Measurements from ENCODE around the gene STAC3.

Gene STAC3

GRCh38 chr12:57254506-57255280, 3.7 kb upstream of the STAC3 start:
- no peak for DNase-seq (ENCODE audit: low read depth)

GRCh38 chr12:57250541-57250940, 446 bp downstream of the STAC3 start:
- DNase-seq (ENCODE audit: low read depth) = no peak

GRCh38 chr12:57248934-57249742, 1.8 kb downstream of the STAC3 start:
- no peak for DNase-seq (ENCODE audit: low read depth)

DNA sequence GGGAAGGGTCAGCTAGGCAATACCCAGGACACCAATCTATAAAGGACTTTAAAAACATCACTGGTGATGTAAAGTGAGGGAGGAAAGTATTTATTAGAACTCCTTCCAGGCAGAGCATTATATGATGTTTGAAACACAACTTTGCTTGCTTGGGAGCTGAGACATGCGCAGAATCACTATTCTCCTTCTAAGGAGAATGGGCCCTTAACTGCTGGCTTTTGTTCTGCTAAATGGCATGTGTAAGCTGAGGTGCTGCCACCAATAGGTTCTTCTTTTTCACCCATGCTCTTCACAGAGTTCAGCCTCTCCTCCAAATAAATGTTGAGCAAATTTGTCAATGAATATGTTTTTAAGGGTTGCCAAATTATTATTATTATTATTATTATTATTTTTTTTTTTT, 3.9 kb downstream of the STAC3 start:
- DNase-seq (ENCODE audit: low read depth) = no peak

GRCh38 chr12:57244312-57244696, 6.7 kb downstream of the STAC3 start:
- no peak for DNase-seq (ENCODE audit: low read depth)

DNA sequence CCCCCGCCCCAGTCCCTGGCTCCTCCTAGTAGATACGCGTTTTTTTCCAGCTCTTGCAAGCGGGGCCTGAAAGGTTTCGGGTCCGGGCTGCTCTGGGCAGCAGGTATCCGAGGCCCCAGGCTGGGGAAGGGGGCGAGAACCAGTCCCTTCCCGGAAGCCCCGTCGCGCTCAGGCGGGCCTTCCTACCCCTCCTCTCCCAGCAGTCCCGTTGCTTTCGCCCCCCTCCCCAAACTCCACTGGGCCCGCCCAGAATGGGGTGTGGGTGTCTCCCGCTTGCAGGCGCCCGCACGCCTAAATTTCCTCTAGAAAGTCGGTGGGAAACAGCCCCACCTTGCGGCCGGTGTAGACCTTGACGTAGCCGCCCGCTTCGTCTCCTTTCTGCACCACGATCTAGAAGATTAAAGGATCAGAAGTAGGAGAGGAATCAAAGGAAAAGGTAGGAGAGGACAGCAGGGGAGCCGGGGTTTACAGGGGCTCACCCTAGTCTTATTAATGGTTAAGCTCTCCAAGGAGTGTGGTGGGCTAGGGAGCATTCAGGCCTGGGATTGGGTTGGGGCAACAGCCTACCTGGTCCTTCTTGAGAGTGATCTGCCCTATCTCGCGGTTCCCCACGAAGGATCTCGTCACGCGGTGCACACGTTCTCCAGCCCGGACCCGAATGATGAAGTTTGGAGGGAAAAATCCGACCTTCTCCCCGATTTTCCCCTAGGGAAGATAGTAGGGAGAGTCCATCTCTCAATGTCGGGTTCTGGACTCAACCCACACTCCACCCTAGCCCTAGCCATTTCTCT, 7.3 kb downstream of the STAC3 start:
- peak; percentile 47 for DNase-seq (ENCODE audit: low read depth)

DNA sequence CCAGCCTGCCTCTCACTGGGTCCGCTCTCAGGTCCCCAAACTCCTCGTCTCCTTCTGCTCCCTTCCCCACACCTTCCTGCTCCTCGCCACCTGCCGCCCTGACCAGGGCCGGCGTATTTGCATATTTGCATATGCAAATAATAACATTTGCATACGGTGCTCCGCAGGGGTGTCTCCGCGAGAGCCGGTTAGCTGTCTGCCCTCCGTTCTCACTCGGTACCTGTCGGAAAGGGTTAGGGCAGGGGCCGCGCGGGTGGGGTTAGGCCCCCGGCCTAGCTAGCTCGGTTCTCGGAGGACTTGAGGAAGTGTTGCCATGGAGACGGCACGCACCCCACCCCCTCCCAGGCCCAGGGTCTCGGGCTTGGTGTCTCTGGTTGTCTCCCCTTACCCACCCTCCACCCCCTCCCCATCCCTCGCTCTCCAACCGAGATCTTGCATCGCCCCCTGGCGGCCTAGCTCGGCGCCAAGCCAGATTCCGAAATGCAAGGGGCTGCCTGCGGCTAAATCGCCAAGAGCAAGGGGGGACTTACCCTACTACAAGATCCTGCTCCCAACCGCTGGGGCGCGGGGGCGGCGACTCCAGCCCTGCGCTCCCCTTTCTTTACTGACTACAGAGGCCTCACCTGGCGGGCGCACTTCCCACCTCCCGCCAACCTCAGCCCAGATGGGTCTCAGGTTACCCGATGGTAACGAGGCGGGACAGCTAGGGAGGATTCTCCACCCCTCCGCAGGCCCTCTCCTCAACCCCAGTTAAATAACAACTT, 8.1 kb downstream of the STAC3 start:
- no peak for DNase-seq (ENCODE audit: low read depth)

- DNase-seq (ENCODE audit: low read depth) = no peak
These were observed 8.7 kb downstream of the STAC3 start for GRCh38 chr12:57242329-57242690.

GRCh38 chr12:57241402-57242310, 9.3 kb downstream of the STAC3 start:
- no peak for DNase-seq (ENCODE audit: low read depth)

GRCh38 chr12:57240926-57241401, 10.0 kb downstream of the STAC3 start:
- DNase-seq (ENCODE audit: low read depth) = no peak

DNA sequence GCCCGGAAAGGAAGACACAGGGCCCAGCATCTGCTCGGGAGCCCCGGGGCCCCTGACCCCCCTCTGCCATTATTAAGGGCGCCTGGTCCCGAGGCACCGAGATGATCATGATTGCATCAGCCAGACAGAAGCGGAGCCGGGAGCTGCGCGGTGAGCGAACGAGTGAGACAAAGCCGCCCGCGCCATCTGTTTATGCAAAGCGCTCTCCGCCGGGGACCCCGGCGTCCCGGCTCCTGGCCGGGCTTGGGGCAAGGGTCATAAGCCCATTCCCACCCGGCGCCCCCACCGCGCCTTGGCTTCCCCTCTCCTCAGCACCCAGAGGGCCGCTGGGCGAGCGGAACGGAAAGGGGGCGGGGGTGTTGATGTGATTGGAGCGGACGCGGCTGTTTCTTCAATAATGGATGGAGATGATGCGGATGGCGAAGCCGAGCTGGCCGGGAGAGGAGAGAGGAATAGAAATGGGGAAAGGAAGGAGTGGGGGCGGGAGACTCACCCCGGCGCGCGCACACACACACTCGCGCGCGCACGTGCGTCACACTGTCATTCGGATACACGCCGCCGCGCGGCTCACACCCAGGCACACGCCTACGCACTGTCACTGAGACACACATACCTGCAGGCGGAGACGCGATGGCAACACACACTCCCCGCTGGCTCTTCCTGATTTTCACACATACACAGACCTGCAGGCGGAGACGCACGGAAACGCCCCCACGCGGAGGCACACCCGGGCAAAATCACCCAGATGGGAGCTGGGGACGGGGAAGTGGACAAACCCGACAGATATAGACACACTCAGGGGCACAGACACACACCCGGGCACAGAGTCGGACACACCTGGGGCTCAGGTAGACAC, 10.7 kb downstream of the STAC3 start:
- DNase-seq (ENCODE audit: low read depth) = peak; percentile 49

DNA sequence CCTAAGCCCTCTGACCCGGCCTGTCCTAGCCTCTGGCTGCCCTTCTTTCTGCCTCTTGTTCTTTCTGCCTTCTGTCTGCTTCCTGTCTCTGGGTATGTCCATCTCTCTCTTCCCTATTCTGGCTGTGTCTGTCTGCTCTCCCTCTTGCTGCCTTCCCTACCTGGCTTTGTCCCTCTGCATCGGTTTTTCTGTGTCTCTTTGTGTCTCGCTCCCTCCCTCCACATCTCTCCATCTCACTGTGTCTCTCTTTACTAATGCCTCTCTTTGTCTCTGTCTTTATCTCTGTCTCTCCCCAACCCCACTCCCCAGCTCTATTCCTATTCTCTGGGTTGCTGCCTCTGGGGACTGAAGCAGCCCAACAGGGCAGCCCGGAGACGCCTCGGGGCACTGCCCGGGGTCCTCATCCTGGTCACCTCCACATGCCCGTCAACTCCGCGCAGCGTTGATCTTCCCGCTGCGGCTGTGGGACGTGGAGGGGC, 11.4 kb downstream of the STAC3 start:
- DNase-seq (ENCODE audit: low read depth) = no peak

DNA sequence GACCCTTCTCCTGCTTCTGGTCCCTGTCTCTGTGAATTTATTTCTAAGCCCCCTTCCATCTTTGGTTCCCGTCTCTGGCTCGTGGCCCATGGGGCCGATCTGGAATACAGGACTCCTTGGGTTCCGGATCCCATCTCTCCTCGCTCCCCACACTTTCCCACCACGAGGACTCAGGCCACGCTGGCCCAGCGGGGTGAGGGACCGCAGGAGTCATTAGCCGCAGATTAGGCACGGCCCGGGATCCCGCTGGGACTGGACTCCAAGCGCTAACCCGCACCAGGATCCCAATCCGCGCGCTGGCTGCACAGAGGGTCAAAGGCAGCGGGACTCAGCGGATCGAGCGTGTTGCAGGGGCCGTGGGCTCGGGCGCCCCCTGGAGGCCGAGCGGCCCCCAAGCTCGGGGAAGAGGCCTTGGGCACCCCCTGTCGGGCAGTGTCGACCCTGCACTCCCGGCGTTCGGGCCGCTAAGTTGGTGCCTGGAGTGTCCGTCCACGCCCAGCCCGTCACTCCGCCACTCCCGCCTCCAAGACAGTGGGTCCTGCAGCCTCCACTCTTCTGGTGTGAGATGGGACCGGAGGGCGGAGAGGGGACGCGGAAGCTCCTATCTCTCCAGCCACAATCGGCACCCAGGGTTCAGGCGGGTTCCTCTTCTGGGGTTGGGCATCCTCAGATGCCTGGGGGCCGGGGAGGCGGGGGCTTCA, 12.0 kb downstream of the STAC3 start:
- peak; percentile 85 for DNase-seq (ENCODE audit: low read depth)

DNA sequence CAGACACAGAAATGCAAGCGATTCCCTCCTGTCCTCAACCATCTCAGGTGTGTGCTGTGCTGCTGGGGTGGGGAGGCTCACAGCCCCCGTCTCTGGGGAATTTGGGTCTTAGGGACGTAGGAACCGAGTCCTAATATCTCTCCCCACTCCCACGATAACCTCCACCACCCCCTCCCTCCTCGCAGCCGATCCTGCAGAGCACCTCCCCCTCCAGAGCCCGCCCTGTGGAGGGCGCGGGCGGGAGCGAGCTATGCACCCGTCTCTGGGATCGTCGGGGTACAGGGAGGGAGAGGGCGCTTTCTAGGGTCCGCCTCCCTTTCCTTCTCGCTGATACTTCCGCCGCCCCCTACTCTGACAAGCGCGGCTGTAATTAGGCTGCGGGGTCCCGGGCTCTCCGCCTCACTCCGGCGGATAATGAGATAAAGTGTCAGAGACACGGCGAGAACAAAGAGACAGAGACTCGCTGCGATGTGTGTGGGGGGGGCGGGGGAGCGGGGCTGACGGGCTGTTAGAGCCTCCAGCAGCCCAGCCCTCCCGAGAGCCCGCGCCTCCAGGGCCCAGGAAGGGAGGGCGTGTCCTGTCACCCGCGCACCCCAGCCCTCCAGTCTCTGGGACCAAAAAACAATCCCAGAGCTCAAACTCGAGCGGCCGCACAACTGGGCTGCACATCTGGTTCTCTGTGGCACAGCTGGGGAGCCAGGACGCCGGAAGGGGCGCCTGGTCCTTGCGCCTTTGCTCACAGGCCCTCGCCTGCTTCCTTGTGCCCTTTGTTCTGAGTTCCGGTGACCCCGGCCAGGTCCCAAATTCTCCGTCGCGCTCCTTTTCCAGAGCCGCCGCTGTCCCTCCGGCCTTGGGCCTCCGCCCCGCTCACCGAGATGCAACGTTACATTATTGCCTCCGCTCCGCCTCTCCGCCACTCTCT, 12.8 kb downstream of the STAC3 start:
- DNase-seq (ENCODE audit: low read depth) = no peak

- DNase-seq (ENCODE audit: low read depth) = no peak
These were observed 13.4 kb downstream of the STAC3 start for GRCh38 chr12:57237596-57237931.

GRCh38 chr12:57236925-57237595, 13.9 kb downstream of the STAC3 start:
- DNase-seq (ENCODE audit: low read depth) = no peak

DNA sequence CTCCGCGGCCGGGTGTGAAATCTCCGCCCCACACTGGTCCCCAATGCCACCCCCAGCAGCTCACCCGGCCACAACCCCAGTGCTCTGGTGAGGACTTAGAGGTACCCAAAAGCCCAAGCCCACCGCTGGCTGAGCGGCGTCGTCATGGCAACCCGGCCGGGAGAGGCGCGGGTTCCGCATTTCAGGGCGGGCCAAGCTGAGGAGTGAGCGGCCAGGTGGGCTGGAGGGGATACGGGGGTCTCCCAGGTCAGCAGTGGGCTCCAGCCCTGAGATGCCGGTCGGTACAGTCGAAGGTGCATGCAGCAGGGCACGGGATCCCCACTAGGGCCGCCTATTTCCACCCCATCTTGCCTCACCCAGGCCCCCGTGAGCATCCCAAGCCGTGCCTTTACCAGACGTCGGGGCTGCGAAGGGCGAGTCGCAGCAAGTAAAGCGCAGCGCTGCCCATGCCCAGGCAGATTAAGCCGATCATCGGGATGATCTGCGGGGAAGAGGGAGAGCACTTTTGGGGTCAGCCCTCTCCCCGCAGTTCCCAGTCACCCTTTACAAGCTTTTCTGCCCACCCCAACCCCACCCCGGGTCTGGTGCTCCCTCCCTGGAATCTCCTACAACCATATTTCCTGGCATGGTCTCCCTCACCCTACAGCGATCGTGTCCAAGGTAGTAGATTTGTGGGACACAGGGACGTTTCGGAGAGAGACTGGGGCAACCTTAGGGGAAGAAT, 14.6 kb downstream of the STAC3 start:
- no peak for DNase-seq (ENCODE audit: low read depth)
